ENCODE results near the gene DTNBP1.

GRCh38 chr6:15551262-15551661, 111.6 kb downstream of the DTNBP1 start:
- TF ChIP-seq CTCF (IDR thresholded peaks at IDR 0.05) = no peak
- no peak for TF ChIP-seq POLR2A (IDR thresholded peaks at IDR 0.05)

All from testis (tissue), 2 donors.